Spleen (tissue), 11 donors: ENCODE data around the gene PSMD2. TPM values are rescaled to one million over a fixed set of nuclear protein-coding genes. Genes with fewer than 3 reads are reported as not detected.

ENCODE experiments used
- DNase-seq: peaks from one replicate; pipeline ENCODE4 v3.0.0-alpha.2; 2020
- H3K27ac ChIP-seq, 8 donors: fragments of 200-600 bp; sonication (generic) in 7 of 8; 1 replicate in 4 of 8; 2 replicates in 4 of 8; pipeline versions ENCODE4 v1.5.0 to v1.8.0; 2016 to 2021; ENCODE audit warnings: inconsistent platforms in 4 of 8, mild to moderate bottlenecking in 4 of 8, moderate library complexity in 1 of 8
- H3K27me3 ChIP-seq, 7 donors: fragments of 200-600 bp; sonication (generic) in 6 of 7; replicated peaks in 1 of 7; 1 replicate in 4 of 7; 2 replicates in 3 of 7; pipeline versions ENCODE4 v1.5.0 to v1.8.0; 2016 to 2021; ENCODE audit warnings: inconsistent platforms in 3 of 7, mild to moderate bottlenecking in 1 of 7
- H3K36me3 ChIP-seq, 6 donors: fragments of 200-600 bp; sonication (generic) in 5 of 6; 1 replicate in 4 of 6; 2 replicates in 2 of 6; pipeline versions ENCODE4 v1.5.0 to v1.8.0; 2016 to 2021; ENCODE audit warnings: inconsistent platforms in 2 of 6
- H3K4me1 ChIP-seq, 6 donors: fragments of 200-600 bp; sonication (generic) in 5 of 6; 1 replicate in 3 of 6; 2 replicates in 3 of 6; pipeline versions ENCODE4 v1.5.0 to v1.8.0; 2016 to 2021; ENCODE audit warnings: inconsistent platforms in 3 of 6
- H3K4me3 ChIP-seq, 8 donors: fragments of 200-600 bp; sonication (generic) in 7 of 8; 1 replicate in 4 of 8; 2 replicates in 4 of 8; pipeline versions ENCODE4 v1.5.0 to v1.8.0; 2016 to 2021; ENCODE audit warnings: inconsistent platforms in 4 of 8, mild to moderate bottlenecking in 4 of 8, moderate library complexity in 2 of 8
- H3K9me3 ChIP-seq, 8 donors: fragments of 200-600 bp; sonication (generic) in 7 of 8; 1 replicate in 4 of 8; 2 replicates in 4 of 8; pipeline versions ENCODE4 v1.5.0 to v1.8.0; 2016 to 2021; ENCODE audit warnings: inconsistent platforms in 4 of 8
- CTCF ChIP-seq, 11 experiments: fragments of 200-600 bp in 7 of 11; fragments of 450-650 bp in 4 of 11; sonication (generic) in 4 of 11; IDR thresholded peaks in 8 of 11; conservative IDR thresholded peaks in 3 of 11; 1 replicate in 7 of 11; 2 replicates in 4 of 11; pipeline versions ENCODE4 v1.4.0 to v1.8.0; 2016 to 2021; ENCODE audit warnings: antibody characterized with exemption in 11 of 11, inconsistent platforms in 4 of 11, mild to moderate bottlenecking in 1 of 11
- POLR2A ChIP-seq, 3 donors: fragments of 450-650 bp; IDR thresholded peaks; one replicate each; pipeline ENCODE4 v1.5.1; 2017; ENCODE audit warnings: antibody characterized with exemption in 3 of 3, mild to moderate bottlenecking in 1 of 3
- POLR2AphosphoS5 ChIP-seq, 3 donors: sonication (generic); formaldehyde crosslinking; IDR thresholded peaks; one replicate each; pipeline ENCODE4 v1.5.1; 2017; ENCODE audit warnings: antibody characterized with exemption in 3 of 3
- WGBS, 5 donors: extraction: QIAGEN DNeasy Blood & Tissue Kit in 3 of 5; methylation state at CpG; one replicate each; pipeline versions ENCODE4 v1.1.5 to v1.1.7; 2013 to 2018; 5-methylcytosine and 5-hydroxymethylcytosine counted together
- intact Hi-C: fragments of 100-400 bp; cut with DNase I; formaldehyde crosslinking; loops from one replicate; pipeline ENCODE4 v1.15.0; 2023; ENCODE audit warnings: low total_unique reads
- polyA plus RNA-seq, 3 donors: library from polyadenylated mRNA; stranded (reverse); fragments of 200-250 nt; gene quantifications; one replicate each; pipeline ENCODE4 v1.2.1, GENCODE V29; 2013
- total RNA-seq, 7 donors: library from RNA; depleted of rRNA in 3 of 7; stranded (reverse); fragments of >200 nt in 3 of 7; fragmentation: NEBNext Ultra II Directional in 4 of 7; extraction: Animal tissue kit (Norgen Biotek cat#: 25700) in 4 of 7; gene quantifications; one replicate each; pipeline versions ENCODE4 v1.1.0 to v1.2.1, GENCODE V29; 2016 to 2021
- donor health status: healthy with polysubstance abuse.
- donor health status: DM: no; HTN: no; CAD: no; lungs with moderate emphysema.
- donor health status: DM: no; HTN: no; CAD: no.
- donor health status: Bipolar disorder and iron deficiency.
- donor health status: healthy.
- donor health status: DM: no; HTN: no; CAD: no.
- donor health status: DM: yes; HTN: yes; CAD: no.

PSMD2 gene
- total and polyA plus RNA-seq, 10 donors = 53.8 to 191 (median 135) TPM

- TF ChIP-seq POLR2A (IDR thresholded peaks at IDR 0.05) (no peak), POLR2AphosphoS5 (IDR thresholded peaks at IDR 0.05) (no peak), CTCF (IDR thresholded peaks at IDR 0.05 in 8 of 11, conservative IDR thresholded peaks at IDR 0.05 in 3 of 11) (no peak)
- 83 to 96% (median 91%) methylated on average over 15 of the region's 15 CpGs for WGBS, 5 donors
- no peak for DNase-seq
- H3K36me3 ChIP-seq = peaks cover 0 to 9% (median 0%) of the 10 kb centered on the region in 6 donors
- intact Hi-C loops = no loop called here
- no peaks in the 10 kb centered on the region for H3K27me3 ChIP-seq
- no peak overlapping the region for H3K4me3 ChIP-seq
- no peak overlapping the region for H3K27ac ChIP-seq
- no peaks in the 10 kb centered on the region for H3K9me3 ChIP-seq
- peaks cover 0 to 20% (median 7%) of the 10 kb centered on the region in 6 donors for H3K4me1 ChIP-seq
Observed at GRCh38 chr3:184352149-184352785, 53.2 kb downstream of the PSMD2 start.

GRCh38 chr3:184352897-184353545 lies 54.0 kb downstream of the PSMD2 start:
- no peaks in the 10 kb centered on the region for H3K27me3 ChIP-seq
- H3K27ac ChIP-seq = no peak overlapping the region
- TF ChIP-seq CTCF (IDR thresholded peaks at IDR 0.05 in 8 of 11, conservative IDR thresholded peaks at IDR 0.05 in 3 of 11) (no peak), POLR2AphosphoS5 (IDR thresholded peaks at IDR 0.05) (no peak), POLR2A (IDR thresholded peaks at IDR 0.05) (no peak)
- peaks cover 0 to 17% (median 7%) of the 10 kb centered on the region in 6 donors for H3K4me1 ChIP-seq
- H3K9me3 ChIP-seq = no peaks in the 10 kb centered on the region
- WGBS, 5 donors = 70 to 93% (median 90%) methylated on average over 2 to 11 of the region's 11 CpGs
- intact Hi-C loops = no loop called here
- peaks cover 0 to 15% (median 0%) of the 10 kb centered on the region in 6 donors for H3K36me3 ChIP-seq
- no peak overlapping the region for H3K4me3 ChIP-seq
- DNase-seq = no peak

- no peak overlapping the region for H3K27ac ChIP-seq
- no peaks in the 10 kb centered on the region for H3K9me3 ChIP-seq
- WGBS, 5 donors = 84 to 96% (median 93%) methylated on average over 6 to 11 of the region's 11 CpGs
- peaks cover 0 to 15% (median 0%) of the 10 kb centered on the region in 6 donors for H3K36me3 ChIP-seq
- no peaks in the 10 kb centered on the region for H3K27me3 ChIP-seq
- intact Hi-C loops = no loop called here
- TF ChIP-seq POLR2AphosphoS5 (IDR thresholded peaks at IDR 0.05) (no peak), CTCF (IDR thresholded peaks at IDR 0.05 in 8 of 11, conservative IDR thresholded peaks at IDR 0.05 in 3 of 11) (no peak), POLR2A (IDR thresholded peaks at IDR 0.05) (no peak)
- DNase-seq = no peak
- peaks cover 0 to 19% (median 8%) of the 10 kb centered on the region in 6 donors for H3K4me1 ChIP-seq
- H3K4me3 ChIP-seq = no peak overlapping the region
Observed at GRCh38 chr3:184353546-184353941, 54.5 kb downstream of the PSMD2 start.

GRCh38 chr3:184354121-184354728 lies 55.2 kb downstream of the PSMD2 start:
- Histone ChIP-seq H3K4me3 (peak overlapping the region in 1 of 8 donors; percentile 17), H3K36me3 (peaks cover 0 to 15% (median 0%) of the 10 kb centered on the region in 6 donors), H3K27ac (no peak overlapping the region), H3K4me1 (peaks cover 0 to 25% (median 11%) of the 10 kb centered on the region in 6 donors), H3K27me3 (no peaks in the 10 kb centered on the region), H3K9me3 (no peaks in the 10 kb centered on the region)
- WGBS, 5 donors = 37 to 48% (median 42%) methylated on average over 9 to 18 of the region's 18 CpGs
- TF ChIP-seq CTCF (IDR thresholded peaks at IDR 0.05 in 8 of 11, conservative IDR thresholded peaks at IDR 0.05 in 3 of 11) (peak; percentile 47 to 89 (median 69)), POLR2A (IDR thresholded peaks at IDR 0.05) (no peak)
- intact Hi-C loops = no loop called here
- no peak for DNase-seq
